Endothelial cell of umbilical vein (primary cell): ENCODE results near the gene MIEN1. TPM values are rescaled to one million over a fixed set of nuclear protein-coding genes. Genes with fewer than 3 reads are reported as not detected.

Experiments used
- BruUV-seq: library from RNA; stranded (reverse); fragments of 400-500 nt; replicated peaks from 2 replicates; lab custom pipeline; 2021; lab: Mats Ljungman, UMichigan
- CTCF ChIA-PET: fragments of 300-600, 350-600 bp; sonication (Branson Sonifier 250); formaldehyde crosslinking; loops from one replicate; lab custom pipeline; 2021; ENCODE audit warnings: antibody characterized with exemption, inconsistent platforms; lab: Charles Lee
- POLR2A ChIA-PET: fragments of 300-600, 350-600 bp; sonication (Branson Sonifier 250); formaldehyde crosslinking; loops from one replicate; lab custom pipeline; 2021; ENCODE audit warnings: antibody characterized with exemption, inconsistent platforms; lab: Charles Lee
- DNase-seq: peaks from one replicate; pipeline ENCODE4 v3.0.0-alpha.2; 2011; ENCODE audit warnings: low read depth, low spot score
- FAIRE-seq: peaks from 2 replicates; lab custom pipeline; 2011; peaks lifted over from hg19 to GRCh38; lab: Jason Lieb, UNC
- H2AFZ ChIP-seq: 2 replicates; pipeline ENCODE4 v1.6.0; 2012; ENCODE audit warnings: low read depth, low read length, control low read depth, inconsistent platforms
- H3K27ac ChIP-seq: 2 replicates; pipeline ENCODE4 v1.5.1; 2011; ENCODE audit warnings: low read depth, mild to moderate bottlenecking, control low read depth, low read length, moderate library complexity; ENCODE audit not compliant: insufficient read depth
- H3K27me3 ChIP-seq, 2 experiments: 2 replicates each; pipeline versions ENCODE4 v1.6.0 to v1.6.1; 2011; ENCODE audit warnings: low read length in 2 of 2, mixed read lengths in 1 of 2; ENCODE audit not compliant: control insufficient read depth in 2 of 2, insufficient read depth in 2 of 2
- H3K36me3 ChIP-seq, 2 experiments: 2 replicates in 1 of 2; 3 replicates in 1 of 2; pipeline ENCODE4 v1.5.1; 2011; ENCODE audit warnings: low read length in 2 of 2, mild to moderate bottlenecking in 1 of 2, moderate library complexity in 1 of 2; ENCODE audit not compliant: control insufficient read depth in 2 of 2, insufficient read depth in 2 of 2; ENCODE audit errors: extremely low read depth in 1 of 2
- H3K4me1 ChIP-seq: 3 replicates; pipeline ENCODE4 v1.5.1; 2011; ENCODE audit warnings: mild to moderate bottlenecking, low read length; ENCODE audit not compliant: control insufficient read depth, insufficient read depth; ENCODE audit errors: extremely low read depth
- H3K4me2 ChIP-seq: 2 replicates; pipeline ENCODE4 v1.6.1; 2011; ENCODE audit warnings: low read length, control low read depth, mixed read lengths; ENCODE audit not compliant: insufficient read depth
- H3K4me3 ChIP-seq, 3 experiments: fragments of 200-600 bp in 1 of 3; sonication (generic), shearing (Covaris generic) in 1 of 3; replicated peaks in 1 of 3; 2 replicates each; pipeline ENCODE4 v1.5.1; 2011 to 2016; ENCODE audit warnings: control low read depth in 3 of 3, low read length in 3 of 3, mild to moderate bottlenecking in 2 of 3, inconsistent platforms in 1 of 3, low read depth in 1 of 3, moderate library complexity in 1 of 3; ENCODE audit not compliant: insufficient read depth in 1 of 3
- H3K79me2 ChIP-seq: 2 replicates; pipeline ENCODE4 v1.6.0; 2012; ENCODE audit warnings: low read length, inconsistent platforms; ENCODE audit not compliant: control insufficient read depth, insufficient read depth
- H3K9ac ChIP-seq: replicated peaks from 2 replicates; pipeline ENCODE3; 2011; ENCODE audit warnings: low read length, control low read depth; ENCODE audit not compliant: insufficient read depth; ENCODE audit errors: extremely low read depth
- H3K9me1 ChIP-seq: replicated peaks from 3 replicates; pipeline ENCODE4 v1.6.0; 2011; ENCODE audit warnings: mild to moderate bottlenecking, low read length; ENCODE audit not compliant: control insufficient read depth, insufficient read depth; ENCODE audit errors: extremely low read depth
- H3K9me3 ChIP-seq: replicated peaks from 2 replicates; pipeline ENCODE4 v1.5.1; 2012; ENCODE audit warnings: low read length, inconsistent platforms; ENCODE audit not compliant: control insufficient read depth, insufficient read depth
- H4K20me1 ChIP-seq: replicated peaks from 2 replicates; pipeline ENCODE3; 2011; ENCODE audit warnings: mild to moderate bottlenecking, low read length; ENCODE audit not compliant: control insufficient read depth, insufficient read depth; ENCODE audit errors: extremely low read depth
- CTCF ChIP-seq, 2 donors: IDR thresholded peaks; 1 replicate in 1 of 2; 2 replicates in 1 of 2; pipeline ENCODE4 v1.5.1; 2011; ENCODE audit warnings: low read length in 2 of 2, mild to moderate bottlenecking in 2 of 2, moderate library complexity in 2 of 2, control low read depth in 1 of 2, inconsistent platforms in 1 of 2, low read depth in 1 of 2; ENCODE audit not compliant: insufficient read depth in 1 of 2; ENCODE audit errors: extremely low read depth in 1 of 2
- EZH2 ChIP-seq: IDR thresholded peaks from 2 replicates; pipeline ENCODE4 v1.6.1; 2012; ENCODE audit warnings: borderline replicate concordance, low read depth, mild to moderate bottlenecking, moderate library complexity, low read length, inconsistent platforms; ENCODE audit not compliant: severe bottlenecking
- FOS ChIP-seq: IDR thresholded peaks from 2 replicates; pipeline ENCODE4 v1.6.1; 2011; ENCODE audit warnings: mild to moderate bottlenecking, low read length, moderate library complexity, borderline replicate concordance; ENCODE audit not compliant: insufficient read depth
- GATA2 ChIP-seq: IDR thresholded peaks from 2 replicates; pipeline ENCODE4 v1.7.0; 2011; ENCODE audit warnings: low read depth, mild to moderate bottlenecking, moderate library complexity, mixed read lengths, low read length; ENCODE audit not compliant: insufficient read length, insufficient read depth
- JUN ChIP-seq: IDR thresholded peaks from 2 replicates; pipeline ENCODE4 v1.6.1; 2011; ENCODE audit warnings: borderline replicate concordance, low read depth; ENCODE audit not compliant: insufficient read length, insufficient read depth
- MYC ChIP-seq: IDR thresholded peaks from one replicate; pipeline ENCODE4 v1.6.1; 2011; ENCODE audit warnings: mild to moderate bottlenecking, low read depth, low read length
- POLR2A ChIP-seq: IDR thresholded peaks from 2 replicates; pipeline ENCODE4 v1.6.1; 2012; ENCODE audit warnings: low read depth, mild to moderate bottlenecking, control low read depth, low read length
- POLR2AphosphoS5 ChIP-seq: IDR thresholded peaks from 2 replicates; pipeline ENCODE4 v1.6.1; 2012; ENCODE audit warnings: low read depth, mild to moderate bottlenecking, control low read depth, low read length, moderate library complexity; ENCODE audit not compliant: insufficient read depth
- dilution Hi-C: fragments of 300-500 bp; cut with MboI; formaldehyde crosslinking; loops from one replicate; pipeline ENCODE4 v1.15.0; 2019; ENCODE audit warnings: low sequenced_read_pairs; ENCODE audit not compliant: extremely low pct_ligation_motif_present
- intact Hi-C: fragments of 100-400 bp; cut with micrococcal nuclease; formaldehyde crosslinking; loops from one replicate; pipeline ENCODE4 v1.10.0; 2022
- polyA plus RNA-seq, 4 experiments: library from polyadenylated mRNA; depleted of rRNA in 3 of 4; stranded (reverse) in 3 of 4; unstranded in 1 of 4; fragments of >200 nt; gene quantifications; 2 replicates each; pipeline versions ENCODE4 v1.2.1 to v1.2.3, GENCODE V29; 2011 to 2012; ENCODE audit warnings: missing spikeins in 1 of 4
- total RNA-seq: library from RNA; stranded (reverse); gene quantifications from 2 replicates; pipeline ENCODE4 v1.2.3, GENCODE V29; 2021

MIEN1 gene
- total and polyA plus RNA-seq, 2 donors (not counting 3 experiments of a cell fraction or from before 2014, with no cell fraction given): 42.4 to 74.5 TPM

- no peaks in the 10 kb centered on the region for H3K79me2 ChIP-seq
- TF ChIP-seq EZH2 (peak; percentile 66), JUN (no peak)
- no peaks in the 10 kb centered on the region for H4K20me1 ChIP-seq
- dilution Hi-C loops (no loop called here), intact Hi-C loops (loop anchor here (1.0 kb wide), 1 partner anchor 44 kb away; no protein-coding TSS in a partner anchor)
- ChIA-PET POLR2A (no interaction called here), CTCF (interaction anchor here (1.6 kb wide), 1 partner anchor 9 kb away, joined by 11 read pairs; the partner anchor contains the start of gene MIEN1)
- H3K4me2 ChIP-seq: no peak overlapping the region
- H3K9ac ChIP-seq: no peak overlapping the region
- H3K4me1 ChIP-seq: peaks cover 14% of the 10 kb centered on the region
- no peak overlapping the region for H3K4me3 ChIP-seq
- H3K36me3 ChIP-seq: no peaks in the 10 kb centered on the region
- DNase-seq (no peak), FAIRE-seq (no peak)
- no peak overlapping the region for H3K27ac ChIP-seq
- H3K9me1 ChIP-seq: no peaks in the 10 kb centered on the region
- BruUV-seq: no TSS peak
- H3K9me3 ChIP-seq: no peaks in the 10 kb centered on the region
- H3K27me3 ChIP-seq: peaks cover 18 to 27% of the 10 kb centered on the region in 2 experiments
- peak overlapping the region; percentile 66 for H2AFZ ChIP-seq
These were observed 8.2 kb upstream of the MIEN1 start for GRCh38 chr17:39738568-39738901.

GRCh38 chr17:39737760-39738567 lies 7.6 kb upstream of the MIEN1 start, which contains the start of gene GRB7:
TSS of gene GRB7 (plus strand) at chr17:39737938. CDS start at chr17:39742302, 4,364 bp downstream.
- POLR2A ChIA-PET: no interaction called here
- no peak within 1 kb of the TSS for H3K9ac ChIP-seq
- no peaks in the 10 kb centered on the region for H3K79me2 ChIP-seq
- DNase-seq (no peak), FAIRE-seq (no peak)
- no peak within 1 kb of the TSS for H3K27ac ChIP-seq
- H3K9me3 ChIP-seq: no peaks in the 10 kb centered on the region
- no peaks in the 10 kb centered on the region for H4K20me1 ChIP-seq
- no peak for TF ChIP-seq CTCF (IDR thresholded peaks at IDR 0.05; ENCODE audit: extremely low read depth in 1 of 2, insufficient read depth in 1 of 2, low read depth in 1 of 2, low read length in 2 of 2)
- no peak for TF ChIP-seq MYC
- TF ChIP-seq JUN: no peak
- no peak for TF ChIP-seq FOS
- TF ChIP-seq POLR2AphosphoS5: no peak
- TF ChIP-seq EZH2: peak; percentile 76
- TF ChIP-seq GATA2: no peak
- TF ChIP-seq POLR2A: no peak
- no peaks in the 10 kb centered on the region for H3K36me3 ChIP-seq
- H3K4me1 ChIP-seq: peaks cover 14% of the 10 kb centered on the region
- H3K4me3 ChIP-seq: no peak within 1 kb of the TSS
- no TSS peak for BruUV-seq
- CTCF ChIA-PET: no interaction called here
- H3K4me2 ChIP-seq: no peak within 1 kb of the TSS
- dilution Hi-C loops: no loop called here
- peak within 1 kb of the TSS; percentile 66 for H2AFZ ChIP-seq
- peaks cover 18 to 23% of the 10 kb centered on the region in 2 experiments for H3K27me3 ChIP-seq
- intact Hi-C loops: loop anchor here (1.0 kb wide), 1 partner anchor 44 kb away; no protein-coding TSS in a partner anchor
- no peaks in the 10 kb centered on the region for H3K9me1 ChIP-seq
